GM12875 (cell line): ENCODE data around the gene ANKRD18A.

Source experiments
- H3K4me3 ChIP-seq: one replicate; pipeline ENCODE4 v1.5.1; 2011; ENCODE audit warnings: low read depth, low read length, control low read depth
- TF ChIP-seq, protein P1 (sequence below): IDR thresholded peaks from 2 replicates; pipeline ENCODE4 v1.5.1; 2011; ENCODE audit warnings: low read depth, mild to moderate bottlenecking, control low read depth, inconsistent platforms, low read length, moderate library complexity, borderline replicate concordance; ENCODE audit not compliant: insufficient read depth

The ANKRD18A gene

DNA sequence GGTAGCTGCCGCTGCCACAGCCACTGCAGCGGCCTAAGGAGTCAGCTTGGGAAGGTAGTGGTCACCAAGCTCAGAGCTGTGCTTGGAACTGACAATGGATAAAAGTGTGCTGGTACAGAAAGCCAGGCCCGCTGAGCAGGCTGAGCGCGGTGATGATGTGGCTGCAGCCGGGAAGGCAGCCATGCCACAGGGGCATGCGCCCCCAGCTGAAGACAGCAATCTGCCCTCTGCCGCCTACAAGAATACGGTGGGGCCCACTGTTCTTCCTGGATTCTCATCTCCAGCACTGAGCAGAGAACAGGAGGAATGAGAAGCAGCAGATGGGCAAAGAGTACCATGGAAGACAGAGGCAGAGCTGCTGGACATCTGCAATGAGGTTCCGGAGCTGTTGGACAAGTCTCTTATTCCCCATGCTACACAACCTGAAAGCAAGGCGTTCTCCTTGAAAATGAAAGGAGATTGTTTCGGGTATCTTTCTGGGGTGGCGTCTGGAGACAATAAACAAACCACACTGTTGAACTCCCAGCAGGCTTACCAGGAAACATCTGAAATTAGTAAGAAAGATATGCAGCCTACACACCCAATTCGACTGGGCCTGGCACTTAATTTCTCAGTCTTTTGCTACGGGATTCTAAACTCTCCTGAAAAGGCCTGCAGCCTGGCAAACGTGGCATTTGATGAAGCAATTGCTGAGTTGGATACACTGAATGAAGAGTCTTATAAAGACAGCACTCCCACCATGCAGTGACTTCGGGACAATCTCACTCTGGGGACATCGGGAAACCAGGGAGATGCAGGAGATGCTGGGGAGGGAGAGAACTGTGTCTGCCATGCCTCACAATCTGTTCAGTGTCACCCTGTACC is 22.8 kb upstream of the ANKRD18A start:
- TF ChIP-seq, protein P1, sequence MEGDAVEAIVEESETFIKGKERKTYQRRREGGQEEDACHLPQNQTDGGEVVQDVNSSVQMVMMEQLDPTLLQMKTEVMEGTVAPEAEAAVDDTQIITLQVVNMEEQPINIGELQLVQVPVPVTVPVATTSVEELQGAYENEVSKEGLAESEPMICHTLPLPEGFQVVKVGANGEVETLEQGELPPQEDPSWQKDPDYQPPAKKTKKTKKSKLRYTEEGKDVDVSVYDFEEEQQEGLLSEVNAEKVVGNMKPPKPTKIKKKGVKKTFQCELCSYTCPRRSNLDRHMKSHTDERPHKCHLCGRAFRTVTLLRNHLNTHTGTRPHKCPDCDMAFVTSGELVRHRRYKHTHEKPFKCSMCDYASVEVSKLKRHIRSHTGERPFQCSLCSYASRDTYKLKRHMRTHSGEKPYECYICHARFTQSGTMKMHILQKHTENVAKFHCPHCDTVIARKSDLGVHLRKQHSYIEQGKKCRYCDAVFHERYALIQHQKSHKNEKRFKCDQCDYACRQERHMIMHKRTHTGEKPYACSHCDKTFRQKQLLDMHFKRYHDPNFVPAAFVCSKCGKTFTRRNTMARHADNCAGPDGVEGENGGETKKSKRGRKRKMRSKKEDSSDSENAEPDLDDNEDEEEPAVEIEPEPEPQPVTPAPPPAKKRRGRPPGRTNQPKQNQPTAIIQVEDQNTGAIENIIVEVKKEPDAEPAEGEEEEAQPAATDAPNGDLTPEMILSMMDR: no peak
- H3K4me3 ChIP-seq: no peak overlapping the region

DNA sequence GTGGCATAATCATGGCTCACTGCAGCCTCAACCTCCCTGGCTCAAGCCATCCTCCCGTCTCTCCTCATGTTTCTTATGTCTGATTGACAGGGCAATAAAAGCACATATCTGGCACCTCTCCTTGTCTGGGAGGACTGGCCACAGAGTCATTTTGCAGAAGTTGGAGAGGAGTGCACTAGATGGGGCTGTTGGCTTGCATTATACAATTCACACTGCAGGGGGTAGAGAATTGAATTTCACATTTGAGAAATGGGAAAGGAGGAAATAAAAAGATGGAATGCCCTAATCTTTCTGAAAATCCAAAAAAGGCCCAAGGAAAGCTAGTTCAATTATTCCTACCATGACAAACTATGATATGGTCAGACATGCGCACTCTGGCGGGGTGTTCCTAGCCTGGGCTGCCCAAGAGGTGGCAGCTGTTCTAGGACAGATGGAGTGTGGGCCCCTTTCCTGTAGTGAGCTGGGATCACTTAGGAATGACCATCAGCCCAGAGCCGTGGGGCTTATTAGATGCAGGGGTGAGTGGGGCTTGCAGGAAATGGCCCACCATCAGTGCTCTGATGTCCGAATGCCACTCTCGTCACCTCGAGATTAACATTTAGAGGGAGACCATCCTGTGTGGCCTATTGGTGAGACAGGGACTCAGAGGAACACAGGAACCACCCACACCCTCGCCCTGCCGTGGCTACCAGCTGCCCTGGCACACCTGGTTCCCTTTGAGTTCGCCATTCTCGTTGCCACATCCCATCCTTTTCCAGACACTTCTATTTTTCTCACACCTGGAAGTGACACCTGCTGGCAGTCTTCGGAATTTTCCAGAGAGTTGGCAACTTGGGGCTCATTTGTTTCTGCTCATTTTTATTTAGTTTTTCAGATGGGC is 21.8 kb upstream of the ANKRD18A start:
- H3K4me3 ChIP-seq: no peak overlapping the region
- TF ChIP-seq, protein P1: peak; percentile 43; the same call in 1 of the 2 replicates

DNA sequence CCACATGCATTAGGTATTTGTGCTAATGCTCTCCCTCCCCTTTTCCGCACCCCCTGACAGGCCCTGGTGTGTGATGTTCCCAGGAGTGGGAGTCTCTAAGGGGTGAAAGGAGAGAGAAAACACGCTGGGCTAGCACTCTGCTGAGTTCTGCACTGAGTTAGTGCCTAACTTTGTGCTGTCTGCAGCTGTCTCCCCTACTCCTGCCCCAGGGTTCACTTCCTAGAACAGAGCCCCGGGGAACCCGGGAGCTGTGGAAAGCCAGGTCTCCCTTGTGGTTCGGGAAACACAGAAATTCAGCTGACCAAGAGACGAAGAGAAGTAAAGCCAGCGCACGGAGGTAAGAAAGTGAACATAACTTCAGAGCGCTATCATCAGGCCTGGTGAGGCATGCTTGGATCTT is 20.7 kb upstream of the ANKRD18A start:
- H3K4me3 ChIP-seq: no peak overlapping the region
- TF ChIP-seq, protein P1: no peak

DNA sequence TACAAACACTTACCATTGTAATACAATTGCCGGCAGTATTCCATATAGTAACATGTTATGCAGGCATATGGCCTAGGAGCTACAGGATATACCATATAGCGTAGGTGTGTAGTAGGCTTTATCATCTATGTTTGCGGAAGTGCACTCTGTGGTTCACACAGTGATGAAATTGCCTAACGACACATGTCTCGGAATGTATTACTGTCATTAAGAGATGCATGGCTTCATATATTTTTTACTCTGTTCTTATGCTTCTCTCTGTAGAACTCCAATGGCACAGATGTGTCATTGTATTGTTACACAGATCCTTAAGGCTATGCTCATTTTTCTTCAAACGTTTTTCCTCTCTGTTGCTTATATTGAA is 19.2 kb upstream of the ANKRD18A start:
- H3K4me3 ChIP-seq: no peak overlapping the region
- TF ChIP-seq, protein P1: no peak

DNA sequence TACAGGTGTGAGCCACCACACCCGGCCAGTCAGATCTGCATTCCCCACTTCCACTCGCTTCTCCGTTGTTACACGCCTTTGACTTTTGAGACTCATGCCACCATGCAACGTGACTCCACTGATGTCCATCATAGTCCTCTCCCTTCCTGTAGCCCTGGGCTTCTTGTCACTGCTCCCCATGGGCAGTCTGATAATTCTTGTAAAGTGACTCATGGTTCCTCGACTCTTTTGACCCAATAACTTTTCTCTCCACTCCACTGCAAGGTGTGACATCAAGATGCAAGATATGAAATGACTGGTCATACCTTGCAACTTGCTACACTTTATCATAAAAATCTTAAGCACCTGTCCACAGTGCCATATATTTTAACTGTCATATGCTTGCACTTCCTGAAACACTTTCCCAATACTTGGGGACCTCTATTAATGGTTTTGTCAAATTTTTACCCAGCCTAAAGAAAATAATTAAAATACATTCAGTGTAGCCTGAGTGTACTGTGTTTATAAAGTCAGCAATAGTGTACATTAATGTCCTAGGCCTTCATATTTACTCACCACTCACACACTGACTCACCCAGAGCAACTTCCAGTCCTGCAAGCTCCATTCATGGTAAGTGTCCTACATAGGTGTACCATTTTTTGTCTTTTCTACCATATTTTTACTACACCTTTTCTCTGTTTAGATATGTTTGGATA is 18.6 kb upstream of the ANKRD18A start:
- TF ChIP-seq, protein P1: no peak
- H3K4me3 ChIP-seq: no peak overlapping the region

DNA sequence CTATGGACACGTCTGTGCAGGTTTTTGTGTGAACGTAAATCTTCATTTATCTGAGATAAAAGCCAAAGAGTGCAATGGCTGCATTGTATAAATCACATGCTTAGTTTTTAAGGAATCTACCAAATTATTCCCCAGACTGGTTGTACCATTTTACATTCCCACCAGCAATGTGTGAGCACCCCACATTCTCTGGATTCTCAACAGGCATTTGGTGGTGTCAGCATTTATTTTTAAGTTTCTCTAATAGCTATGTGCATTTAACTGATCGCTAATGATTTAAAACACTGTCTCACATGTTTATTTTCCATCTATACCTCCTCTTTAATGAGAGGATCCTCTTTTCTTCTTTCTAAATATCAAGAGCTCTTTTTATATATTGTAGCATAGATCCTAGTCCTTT is 13.9 kb upstream of the ANKRD18A start:
- TF ChIP-seq, protein P1: no peak

More for the DNA sequence above, 13.9 kb upstream of the ANKRD18A start:
- H3K4me3 ChIP-seq: no peak overlapping the region
